Activated T-helper 1 cell treated with anti-CD3 and anti-CD28 coated beads, Interleukin-12 subunit alpha, Interleukin-12 subunit beta, Interleukin-2, Interleukin-4 antibody, amounts not matched to agents 30 ng/mL and 10 ng/mL and 1 ng/mL, durations not matched to agents 14 hours and 24 hours and 36 hours (primary cell): ENCODE data around the gene NTNG1. TPM values are rescaled to one million over a fixed set of nuclear protein-coding genes. Genes with fewer than 3 reads are reported as not detected.

Experiments
- DNase-seq: peaks from one replicate; pipeline ENCODE4 v3.0.0; 2021; ENCODE audit warnings: low spot score
- H3K27ac Mint-ChIP-seq: one replicate; pipeline ENCODE4 v1.8.0; 2021; ENCODE audit warnings: mild to moderate bottlenecking, mixed read lengths
- H3K27me3 Mint-ChIP-seq: one replicate; pipeline ENCODE4 v1.8.0; 2022; ENCODE audit warnings: mild to moderate bottlenecking, moderate library complexity, mixed read lengths; ENCODE audit not compliant: insufficient read depth
- H3K36me3 Mint-ChIP-seq: one replicate; pipeline ENCODE4 v1.8.0; 2021; ENCODE audit warnings: low read depth, mixed read lengths
- H3K4me1 Mint-ChIP-seq: one replicate; pipeline ENCODE4 v1.8.0; 2021; ENCODE audit warnings: low read depth, mixed read lengths
- H3K4me3 Mint-ChIP-seq: one replicate; pipeline ENCODE4 v1.8.0; 2021; ENCODE audit warnings: mild to moderate bottlenecking, moderate library complexity, mixed read lengths
- H3K9me3 Mint-ChIP-seq: one replicate; pipeline ENCODE4 v1.8.0; 2021; ENCODE audit warnings: mixed read lengths
- intact Hi-C: fragments of 100-400 bp; cut with micrococcal nuclease; formaldehyde crosslinking; loops from one replicate; pipeline ENCODE4 v1.15.1; 2024
- total RNA-seq: library from RNA; stranded (reverse); gene quantifications from 2 replicates; pipeline ENCODE4 v1.2.3, GENCODE V29; 2022

The NTNG1 gene
- total RNA-seq, 1 donor from 2014 or later: not detected

DNA sequence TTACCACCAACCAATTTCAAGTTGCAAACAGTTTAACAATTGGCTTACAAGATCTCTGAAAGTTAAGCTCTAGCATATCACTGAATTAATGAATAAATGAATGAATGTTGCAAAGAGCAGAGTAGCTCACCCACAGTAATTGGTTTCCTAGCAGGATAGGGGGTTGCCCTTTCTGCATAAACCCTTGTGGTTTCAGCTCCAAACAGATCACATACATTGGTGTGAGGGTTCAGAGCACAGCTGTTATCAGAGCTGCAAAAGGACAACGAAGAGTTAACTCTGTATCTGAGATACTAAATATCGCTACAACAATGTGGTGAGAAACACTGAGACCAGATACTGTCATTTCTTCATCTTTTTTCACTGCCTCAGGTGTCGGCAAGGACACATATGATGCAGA, 46.6 kb downstream of the NTNG1 start:
- DNase-seq: no peak
- no peaks in the 10 kb centered on the region for H3K4me1 Mint-ChIP-seq
- no peaks in the 10 kb centered on the region for H3K27me3 Mint-ChIP-seq
- no peaks in the 10 kb centered on the region for H3K9me3 Mint-ChIP-seq
- no peak overlapping the region for H3K4me3 Mint-ChIP-seq
- H3K27ac Mint-ChIP-seq: no peak overlapping the region
- intact Hi-C loops: no loop called here
- no peaks in the 10 kb centered on the region for H3K36me3 Mint-ChIP-seq

GRCh38 chr1:107188160-107188559, 47.3 kb downstream of the NTNG1 start:
- H3K4me3 Mint-ChIP-seq: no peak overlapping the region
- no peaks in the 10 kb centered on the region for H3K27me3 Mint-ChIP-seq
- no peaks in the 10 kb centered on the region for H3K36me3 Mint-ChIP-seq
- H3K27ac Mint-ChIP-seq: no peak overlapping the region
- intact Hi-C loops: no loop called here
- DNase-seq: no peak
- H3K9me3 Mint-ChIP-seq: no peaks in the 10 kb centered on the region
- no peaks in the 10 kb centered on the region for H3K4me1 Mint-ChIP-seq

- no peaks in the 10 kb centered on the region for H3K27me3 Mint-ChIP-seq
- no peak overlapping the region for H3K4me3 Mint-ChIP-seq
- H3K36me3 Mint-ChIP-seq: no peaks in the 10 kb centered on the region
- H3K27ac Mint-ChIP-seq: no peak overlapping the region
- intact Hi-C loops: no loop called here
- no peak for DNase-seq
- no peaks in the 10 kb centered on the region for H3K4me1 Mint-ChIP-seq
- H3K9me3 Mint-ChIP-seq: no peaks in the 10 kb centered on the region
Observed at GRCh38 chr1:107194380-107194779, 53.5 kb downstream of the NTNG1 start.

- Mint-ChIP-seq H3K9me3 (no peaks in the 10 kb centered on the region), H3K27me3 (no peaks in the 10 kb centered on the region), H3K36me3 (no peaks in the 10 kb centered on the region), H3K27ac (no peak overlapping the region), H3K4me3 (no peak overlapping the region), H3K4me1 (no peaks in the 10 kb centered on the region)
- no peak for DNase-seq
- intact Hi-C loops: no loop called here
Observed at GRCh38 chr1:107195476-107195875, 54.6 kb downstream of the NTNG1 start.

GRCh38 chr1:107196973-107197562, 56.2 kb downstream of the NTNG1 start:
- Mint-ChIP-seq H3K27ac (no peak overlapping the region), H3K27me3 (no peaks in the 10 kb centered on the region), H3K4me1 (no peaks in the 10 kb centered on the region), H3K36me3 (no peaks in the 10 kb centered on the region), H3K9me3 (no peaks in the 10 kb centered on the region), H3K4me3 (no peak overlapping the region)
- no peak for DNase-seq
- intact Hi-C loops: no loop called here

GRCh38 chr1:107198561-107198960, 57.7 kb downstream of the NTNG1 start:
- Mint-ChIP-seq H3K9me3 (no peaks in the 10 kb centered on the region), H3K36me3 (no peaks in the 10 kb centered on the region), H3K27me3 (no peaks in the 10 kb centered on the region), H3K4me3 (no peak overlapping the region), H3K4me1 (no peaks in the 10 kb centered on the region), H3K27ac (no peak overlapping the region)
- intact Hi-C loops: no loop called here
- no peak for DNase-seq

- no peak overlapping the region for H3K27ac Mint-ChIP-seq
- H3K9me3 Mint-ChIP-seq: no peaks in the 10 kb centered on the region
- H3K36me3 Mint-ChIP-seq: no peaks in the 10 kb centered on the region
- no peaks in the 10 kb centered on the region for H3K4me1 Mint-ChIP-seq
- H3K27me3 Mint-ChIP-seq: no peaks in the 10 kb centered on the region
- no peak overlapping the region for H3K4me3 Mint-ChIP-seq
- no peak for DNase-seq
- intact Hi-C loops: no loop called here
Observed at GRCh38 chr1:107200631-107201030, 59.8 kb downstream of the NTNG1 start.

DNA sequence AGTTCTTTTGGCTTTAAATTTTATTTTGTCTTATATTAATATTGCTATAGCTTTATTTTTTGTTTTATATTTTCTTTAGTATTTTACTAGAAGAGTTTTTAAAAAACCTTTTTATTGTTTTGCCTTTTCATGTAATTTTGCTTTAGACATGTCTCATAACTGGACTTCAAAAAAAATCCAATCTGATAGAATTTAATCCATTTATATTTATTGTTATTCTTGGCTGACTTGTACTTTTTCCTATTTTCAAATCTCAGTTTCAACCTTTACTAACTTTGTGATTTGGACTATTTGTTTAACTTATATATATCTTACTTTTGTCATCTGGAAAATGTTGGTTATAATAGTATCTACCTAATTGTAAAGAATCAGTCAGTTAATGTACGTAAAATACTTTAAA, 61.2 kb downstream of the NTNG1 start:
- H3K4me1 Mint-ChIP-seq: no peaks in the 10 kb centered on the region
- DNase-seq: no peak
- H3K36me3 Mint-ChIP-seq: no peaks in the 10 kb centered on the region
- no peaks in the 10 kb centered on the region for H3K9me3 Mint-ChIP-seq
- intact Hi-C loops: no loop called here
- H3K4me3 Mint-ChIP-seq: no peak overlapping the region
- no peaks in the 10 kb centered on the region for H3K27me3 Mint-ChIP-seq
- H3K27ac Mint-ChIP-seq: no peak overlapping the region

GRCh38 chr1:107213225-107213624, 72.4 kb downstream of the NTNG1 start:
- Mint-ChIP-seq H3K4me3 (no peak overlapping the region), H3K27me3 (no peaks in the 10 kb centered on the region), H3K4me1 (no peaks in the 10 kb centered on the region), H3K27ac (no peak overlapping the region), H3K36me3 (no peaks in the 10 kb centered on the region), H3K9me3 (no peaks in the 10 kb centered on the region)
- intact Hi-C loops: no loop called here
- no peak for DNase-seq

DNA sequence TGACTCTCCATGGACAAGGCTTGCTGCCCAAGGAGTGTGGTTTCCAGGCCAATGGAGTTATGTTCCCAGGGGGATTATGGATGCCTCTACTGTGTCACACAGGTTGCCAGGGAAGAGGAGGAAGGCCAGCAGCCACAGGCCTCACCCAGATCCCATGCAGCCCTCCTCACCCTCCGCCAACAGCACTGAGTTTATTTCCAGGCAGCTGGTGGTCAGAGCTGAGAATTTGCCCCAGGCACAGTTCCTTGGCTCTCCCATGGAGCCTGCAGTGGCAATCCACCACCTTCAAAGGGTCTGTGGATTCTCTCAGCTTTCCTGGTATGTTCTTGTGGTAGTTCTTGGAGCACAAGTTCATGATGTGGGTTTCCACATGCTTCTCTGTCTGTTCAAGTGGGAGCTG, 79.2 kb downstream of the NTNG1 start:
- Mint-ChIP-seq H3K4me3 (no peak overlapping the region), H3K27me3 (no peaks in the 10 kb centered on the region), H3K4me1 (no peaks in the 10 kb centered on the region), H3K27ac (no peak overlapping the region), H3K9me3 (peaks cover 5% of the 10 kb centered on the region), H3K36me3 (no peaks in the 10 kb centered on the region)
- no peak for DNase-seq
- intact Hi-C loops: no loop called here

- Mint-ChIP-seq H3K27me3 (no peaks in the 10 kb centered on the region), H3K36me3 (no peaks in the 10 kb centered on the region), H3K9me3 (no peaks in the 10 kb centered on the region), H3K4me3 (no peak overlapping the region), H3K27ac (no peak overlapping the region), H3K4me1 (no peaks in the 10 kb centered on the region)
- DNase-seq: no peak
- intact Hi-C loops: no loop called here
Observed at GRCh38 chr1:107225706-107226105, 84.9 kb downstream of the NTNG1 start.

- no peak for DNase-seq
- intact Hi-C loops: no loop called here
- H3K9me3 Mint-ChIP-seq: no peaks in the 10 kb centered on the region
- no peak overlapping the region for H3K27ac Mint-ChIP-seq
- H3K36me3 Mint-ChIP-seq: no peaks in the 10 kb centered on the region
- no peak overlapping the region for H3K4me3 Mint-ChIP-seq
- no peaks in the 10 kb centered on the region for H3K4me1 Mint-ChIP-seq
- H3K27me3 Mint-ChIP-seq: no peaks in the 10 kb centered on the region
Observed at GRCh38 chr1:107228704-107229371, 88.0 kb downstream of the NTNG1 start.

GRCh38 chr1:107229711-107230110, 88.9 kb downstream of the NTNG1 start:
- no peak for DNase-seq
- no peaks in the 10 kb centered on the region for H3K27me3 Mint-ChIP-seq
- no peak overlapping the region for H3K4me3 Mint-ChIP-seq
- H3K4me1 Mint-ChIP-seq: no peaks in the 10 kb centered on the region
- no peak overlapping the region for H3K27ac Mint-ChIP-seq
- no peaks in the 10 kb centered on the region for H3K36me3 Mint-ChIP-seq
- intact Hi-C loops: no loop called here
- no peaks in the 10 kb centered on the region for H3K9me3 Mint-ChIP-seq

- DNase-seq: no peak
- Mint-ChIP-seq H3K27me3 (no peaks in the 10 kb centered on the region), H3K36me3 (no peaks in the 10 kb centered on the region), H3K27ac (no peak overlapping the region), H3K4me3 (no peak overlapping the region), H3K4me1 (no peaks in the 10 kb centered on the region), H3K9me3 (no peaks in the 10 kb centered on the region)
- intact Hi-C loops: no loop called here
Observed at GRCh38 chr1:107230121-107230520, 89.3 kb downstream of the NTNG1 start.
